GM12878 (cell line): ENCODE results near the gene TP73. TPM values are rescaled to one million over a fixed set of nuclear protein-coding genes. Genes with fewer than 3 reads are reported as not detected.

Experiments used
- ATAC-seq: fragments of 200-7000 bp; cut with Tn5 transposase; 3 replicates; pipeline ENCODE4 v1.9.1; 2020; ENCODE audit warnings: mild to moderate bottlenecking, moderate library complexity
- BruUV-seq: library from RNA; stranded (reverse); fragments of 400-500 nt; replicated peaks from 2 replicates; lab custom pipeline; 2021; lab: Mats Ljungman, UMichigan
- CTCF ChIA-PET: fragments of 300-600 bp; sonication (Branson Sonifier 250); formaldehyde crosslinking; extraction: SDS; loops from one replicate; lab custom pipeline; 2021; ENCODE audit warnings: inconsistent platforms; lab: Yijun Ruan, JAX
- POLR2A ChIA-PET: fragments of 350-600 bp; formaldehyde crosslinking; extraction: SDS; loops from one replicate; lab custom pipeline; 2021; ENCODE audit warnings: inconsistent platforms; lab: Charles Lee
- RAD21 ChIA-PET: fragments of 300-600 bp; sonication (Branson Sonifier 250); formaldehyde crosslinking; loops from one replicate; lab custom pipeline; 2023; ENCODE audit warnings: antibody characterized with exemption; ENCODE audit not compliant: unreplicated experiment; lab: Charles Lee
- SMC1A ChIA-PET: fragments of 300-600 bp; sonication (Branson Sonifier 250); formaldehyde crosslinking; loops from one replicate; lab custom pipeline; 2023; ENCODE audit not compliant: unreplicated experiment, uncharacterized antibody; lab: Charles Lee
- DNase-seq: peaks from one replicate; pipeline ENCODE4 v3.0.0-alpha.2; 2011; ENCODE audit warnings: low read depth, low spot score
- FAIRE-seq: peaks from 3 replicates; lab custom pipeline; 2011; peaks lifted over from hg19 to GRCh38; lab: Jason Lieb, UNC
- H2AFZ ChIP-seq: 2 replicates; pipeline ENCODE4 v1.6.0; 2011; ENCODE audit warnings: low read depth, low read length, control low read depth; ENCODE audit not compliant: control insufficient read depth
- H3K27ac ChIP-seq: 2 replicates; pipeline ENCODE4 v1.5.1; 2011; ENCODE audit warnings: control low read depth; ENCODE audit not compliant: control insufficient read depth, insufficient read depth
- H3K27me3 ChIP-seq, 2 experiments: replicated peaks in 1 of 2; 2 replicates each; pipeline versions ENCODE4 v1.6.0 to v1.6.1; 2011; ENCODE audit warnings: low read length in 1 of 2; ENCODE audit not compliant: control insufficient read depth in 2 of 2, insufficient read depth in 2 of 2
- H3K36me3 ChIP-seq, 2 experiments: 2 replicates each; pipeline ENCODE4 v1.5.1; 2011; ENCODE audit warnings: low read length in 1 of 2; ENCODE audit not compliant: control insufficient read depth in 2 of 2, insufficient read depth in 2 of 2
- H3K4me1 ChIP-seq: 2 replicates; pipeline ENCODE4 v1.6.1; 2011; ENCODE audit warnings: mild to moderate bottlenecking, low read length, moderate library complexity, mixed read lengths; ENCODE audit not compliant: control insufficient read depth, insufficient read depth
- H3K4me2 ChIP-seq: 2 replicates; pipeline ENCODE4 v1.6.0; 2011; ENCODE audit warnings: control low read depth; ENCODE audit not compliant: control insufficient read depth, insufficient read depth
- H3K4me3 ChIP-seq: fragments of 200-600 bp; sonication (generic); 2 replicates; pipeline ENCODE4 v1.5.1; 2016
- H3K79me2 ChIP-seq: 2 replicates; pipeline ENCODE4 v1.6.0; 2011; ENCODE audit warnings: low read length; ENCODE audit not compliant: control insufficient read depth, insufficient read depth
- H3K9ac ChIP-seq: 2 replicates; pipeline ENCODE4 v1.8.0; 2011; ENCODE audit warnings: low read length, control low read depth, mixed read lengths; ENCODE audit not compliant: control insufficient read depth, insufficient read depth
- H3K9me3 ChIP-seq: replicated peaks from 3 replicates; pipeline ENCODE4 v1.5.1; 2011; ENCODE audit warnings: mild to moderate bottlenecking, low read length; ENCODE audit not compliant: control insufficient read depth, insufficient read depth
- H4K20me1 ChIP-seq: 2 replicates; pipeline ENCODE4 v1.6.0; 2011; ENCODE audit not compliant: control insufficient read depth, insufficient read depth
- ESRRA ChIP-seq: IDR thresholded peaks from 2 replicates; pipeline ENCODE4 v1.6.1; 2012; ENCODE audit warnings: mild to moderate bottlenecking, low read length, improper control_type of control experiment
- GATAD2B ChIP-seq: fragments of 450-650 bp; conservative IDR thresholded peaks from 2 replicates; pipeline ENCODE4 v1.6.1; 2017; ENCODE audit warnings: low read depth, mild to moderate bottlenecking, moderate library complexity
- MXI1 ChIP-seq: fragments of 150-350 bp; IDR thresholded peaks from 2 replicates; pipeline ENCODE4 v1.6.1; 2011; ENCODE audit warnings: low read depth, mild to moderate bottlenecking, inconsistent platforms, low read length, improper control_type of control experiment
- NFIC ChIP-seq: IDR thresholded peaks from 2 replicates; pipeline ENCODE4 v1.6.1; 2012; ENCODE audit warnings: low read depth, mild to moderate bottlenecking, inconsistent platforms, low read length, moderate library complexity
- NFYA ChIP-seq: IDR thresholded peaks from 2 replicates; pipeline ENCODE4 v1.6.1; 2011; ENCODE audit warnings: low read depth, mild to moderate bottlenecking, low read length, improper control_type of control experiment, borderline replicate concordance
- NR2C2 ChIP-seq: IDR thresholded peaks from 2 replicates; pipeline ENCODE4 v1.6.1; 2011; ENCODE audit warnings: borderline replicate concordance, low read depth; ENCODE audit not compliant: control insufficient read depth, insufficient read length
- NR2F1 ChIP-seq: fragments of 450-650 bp; conservative IDR thresholded peaks from 2 replicates; pipeline ENCODE4 v1.6.1; 2017; ENCODE audit warnings: mild to moderate bottlenecking
- POLR2A ChIP-seq: IDR thresholded peaks from 2 replicates; pipeline ENCODE4 v1.6.1; 2011; ENCODE audit warnings: low read depth, mild to moderate bottlenecking, low read length
- RAD21 ChIP-seq: IDR thresholded peaks from 2 replicates; pipeline ENCODE4 v1.6.1; 2011; ENCODE audit warnings: mild to moderate bottlenecking, low read depth, low read length, moderate library complexity; ENCODE audit not compliant: insufficient read depth
- SMC3 ChIP-seq: IDR thresholded peaks from 2 replicates; pipeline ENCODE4 v1.6.1; 2011; ENCODE audit warnings: low read length, improper control_type of control experiment, borderline replicate concordance
- TCF12 ChIP-seq: IDR thresholded peaks from 2 replicates; pipeline ENCODE4 v1.6.1; 2011; ENCODE audit warnings: low read depth, mild to moderate bottlenecking, low read length
- YY1 ChIP-seq: IDR thresholded peaks from 2 replicates; pipeline ENCODE4 v1.6.1; 2011; ENCODE audit warnings: low read depth, mild to moderate bottlenecking, low read length
- WGBS: methylation state at CpG from one replicate; pipeline ENCODE4 v1.1.6; 2016; ENCODE audit warnings: low lambda C conversion rate; ENCODE audit not compliant: insufficient replicate concordance, insufficient coverage; ENCODE audit errors: missing lambda C conversion rate; 5-methylcytosine and 5-hydroxymethylcytosine counted together
- in situ Hi-C: fragments of 300-500 bp; cut with MboI; formaldehyde crosslinking; loops from 9 replicates; pipeline ENCODE4 v1.14.3; 2018; ENCODE audit warnings: mixed read lengths
- intact Hi-C: fragments of 100-400 bp; cut with micrococcal nuclease; formaldehyde crosslinking; loops from one replicate; pipeline ENCODE4 v1.14.2; 2022; ENCODE audit not compliant: unreplicated experiment
- polyA plus RNA-seq, 11 experiments: library from polyadenylated mRNA; depleted of rRNA in 4 of 11; unstranded in 6 of 11; stranded (reverse) in 5 of 11; fragments of >200 nt; fragmentation: Nextera tagmentation in 4 of 11; fragmentation: Illumina TruSeq in 1 of 11; extraction: Ambion mirVana in 4 of 11; extraction: Trizol in 1 of 11; gene quantifications; 1 replicate in 1 of 11; 2 replicates in 10 of 11; pipeline versions ENCODE4 v1.2.1 to v1.2.3, GENCODE V29; 2011 to 2016; ENCODE audit warnings: inconsistent platforms in 2 of 11, missing spikeins in 2 of 11, low read depth in 1 of 11
- total RNA-seq, 4 experiments: library from RNA; depleted of rRNA in 3 of 4; stranded (reverse); fragments of >200 nt in 3 of 4; fragmentation: Illumina TruSeq in 1 of 4; extraction: Trizol in 1 of 4; gene quantifications; 2 replicates each; pipeline versions ENCODE4 v1.2.1 to v1.2.3, GENCODE V29; 2013 to 2021
- TF ChIP-seq, protein P1 (sequence below): fragments of 450-650 bp; IDR thresholded peaks from 2 replicates; pipeline ENCODE4 v1.6.1; 2018; ENCODE audit warnings: mild to moderate bottlenecking, low read depth, moderate library complexity; ENCODE audit not compliant: partially characterized antibody
- TF ChIP-seq, protein P2 (sequence below): fragments of 450-650 bp; IDR thresholded peaks from 2 replicates; pipeline ENCODE4 v1.6.1; 2017; ENCODE audit warnings: low read depth, mild to moderate bottlenecking, moderate library complexity

The TP73 gene
- total and polyA plus RNA-seq, 10 of the 15 experiments (the other 5 are each of a cell fraction or from before 2014, with no cell fraction given): 0.08 to 54.2 (median 14.9) TPM

DNA sequence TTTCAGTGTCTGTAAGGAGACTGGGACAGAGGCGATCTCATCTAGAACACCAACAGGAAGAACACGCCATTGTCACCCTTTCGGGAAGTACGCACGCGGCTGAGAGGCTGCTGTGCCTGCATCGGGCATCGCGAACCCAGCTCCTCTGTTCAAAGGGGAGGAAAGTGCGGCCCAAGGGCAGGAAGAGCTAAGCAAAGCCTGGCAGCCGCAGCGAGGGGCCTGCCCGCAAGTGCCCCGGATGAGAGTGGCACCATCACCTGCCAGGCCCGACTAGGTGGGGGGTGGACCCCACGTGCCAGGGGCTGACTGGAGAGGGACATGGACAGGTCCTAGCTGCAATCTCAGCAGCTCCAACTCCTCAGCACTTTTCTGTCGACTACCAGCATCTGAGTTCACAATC is 20.0 kb upstream of the TP73 start:
- intact Hi-C loops: no loop called here
- no peak overlapping the region for H3K4me3 ChIP-seq
- WGBS: 94% methylated on average over 17 of the region's 17 CpGs
- BruUV-seq: no TSS peak
- H3K4me2 ChIP-seq: no peak overlapping the region
- ChIA-PET RAD21 (no interaction called here), POLR2A (interaction anchor here (0.5 to 0.7 kb wide), 2 partner anchors 9 to 73 kb away, joined by 3 read pairs; no protein-coding TSS in a partner anchor), CTCF (interaction anchor here (1.7 kb wide), 1 partner anchor 13 kb away, joined by 5 read pairs; no protein-coding TSS in a partner anchor), SMC1A (no interaction called here)
- H2AFZ ChIP-seq: no peak overlapping the region
- ATAC-seq (no peak), DNase-seq (no peak), FAIRE-seq (no peak)
- no peaks in the 10 kb centered on the region for H3K9me3 ChIP-seq
- TF ChIP-seq GATAD2B (no peak), NFIC (no peak)
- H3K27ac ChIP-seq: no peak overlapping the region
- H4K20me1 ChIP-seq: no peaks in the 10 kb centered on the region
- no peak overlapping the region for H3K9ac ChIP-seq
- H3K36me3 ChIP-seq: peaks cover 18 to 20% of the 10 kb centered on the region in 2 experiments
- H3K27me3 ChIP-seq: no peaks in the 10 kb centered on the region
- no peaks in the 10 kb centered on the region for H3K79me2 ChIP-seq
- in situ Hi-C loops: no loop called here
- no peaks in the 10 kb centered on the region for H3K4me1 ChIP-seq

DNA sequence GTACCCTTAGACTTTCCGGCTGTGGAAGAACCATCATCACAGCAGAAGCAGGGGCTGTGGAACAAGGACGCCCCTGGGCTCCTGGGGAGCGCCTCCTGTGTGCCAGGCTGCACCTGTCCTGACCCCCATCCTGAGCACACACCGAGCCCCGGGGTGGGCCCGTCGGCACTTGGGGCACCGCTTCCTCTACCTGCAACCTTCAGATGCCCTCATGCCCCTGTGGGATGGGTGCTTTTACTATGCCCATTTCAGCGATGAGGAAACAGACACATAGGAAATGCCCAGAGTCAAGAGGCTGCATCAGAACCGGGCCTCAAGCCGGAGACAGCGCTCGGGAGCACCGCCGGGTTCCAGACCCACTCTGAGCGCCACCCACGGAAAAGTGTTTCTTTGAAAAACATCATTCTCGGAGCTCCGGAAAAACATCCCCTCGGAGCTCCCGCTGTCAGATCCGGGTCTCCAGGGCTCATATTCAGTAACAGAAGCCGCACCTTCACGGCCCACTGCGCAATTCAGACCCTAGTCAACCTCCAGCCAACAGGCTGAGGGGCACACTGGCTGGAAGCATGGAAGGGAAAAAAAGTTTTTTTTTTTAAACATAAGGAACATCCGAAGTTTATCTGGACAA is 19.5 kb upstream of the TP73 start:
- ChIA-PET POLR2A (interaction anchor here (0.5 kb wide), 1 partner anchor 74 kb away, joined by 3 read pairs; no protein-coding TSS in a partner anchor), SMC1A (no interaction called here), RAD21 (no interaction called here), CTCF (interaction anchor here (1.7 kb wide), 1 partner anchor 14 kb away, joined by 5 read pairs; no protein-coding TSS in a partner anchor)
- Histone ChIP-seq H3K27ac (no peak overlapping the region), H3K4me1 (no peaks in the 10 kb centered on the region), H2AFZ (no peak overlapping the region), H4K20me1 (no peaks in the 10 kb centered on the region), H3K79me2 (no peaks in the 10 kb centered on the region), H3K4me3 (no peak overlapping the region), H3K4me2 (no peak overlapping the region), H3K9me3 (no peaks in the 10 kb centered on the region), H3K36me3 (peaks cover 18 to 20% of the 10 kb centered on the region in 2 experiments), H3K27me3 (no peaks in the 10 kb centered on the region), H3K9ac (no peak overlapping the region)
- no peak for DNase-seq
- BruUV-seq: no TSS peak
- in situ Hi-C loops (no loop called here), intact Hi-C loops (no loop called here)
- 95% methylated on average over 26 of the region's 26 CpGs for whole genome bisulfite sequencing
- no peak for ATAC-seq
- no peak for FAIRE-seq
- TF ChIP-seq, protein P1, sequence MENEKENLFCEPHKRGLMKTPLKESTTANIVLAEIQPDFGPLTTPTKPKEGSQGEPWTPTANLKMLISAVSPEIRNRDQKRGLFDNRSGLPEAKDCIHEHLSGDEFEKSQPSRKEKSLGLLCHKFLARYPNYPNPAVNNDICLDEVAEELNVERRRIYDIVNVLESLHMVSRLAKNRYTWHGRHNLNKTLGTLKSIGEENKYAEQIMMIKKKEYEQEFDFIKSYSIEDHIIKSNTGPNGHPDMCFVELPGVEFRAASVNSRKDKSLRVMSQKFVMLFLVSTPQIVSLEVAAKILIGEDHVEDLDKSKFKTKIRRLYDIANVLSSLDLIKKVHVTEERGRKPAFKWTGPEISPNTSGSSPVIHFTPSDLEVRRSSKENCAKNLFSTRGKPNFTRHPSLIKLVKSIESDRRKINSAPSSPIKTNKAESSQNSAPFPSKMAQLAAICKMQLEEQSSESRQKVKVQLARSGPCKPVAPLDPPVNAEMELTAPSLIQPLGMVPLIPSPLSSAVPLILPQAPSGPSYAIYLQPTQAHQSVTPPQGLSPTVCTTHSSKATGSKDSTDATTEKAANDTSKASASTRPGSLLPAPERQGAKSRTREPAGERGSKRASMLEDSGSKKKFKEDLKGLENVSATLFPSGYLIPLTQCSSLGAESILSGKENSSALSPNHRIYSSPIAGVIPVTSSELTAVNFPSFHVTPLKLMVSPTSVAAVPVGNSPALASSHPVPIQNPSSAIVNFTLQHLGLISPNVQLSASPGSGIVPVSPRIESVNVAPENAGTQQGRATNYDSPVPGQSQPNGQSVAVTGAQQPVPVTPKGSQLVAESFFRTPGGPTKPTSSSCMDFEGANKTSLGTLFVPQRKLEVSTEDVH: no peak
- TF ChIP-seq POLR2A: no peak
- TF ChIP-seq, protein P2, sequence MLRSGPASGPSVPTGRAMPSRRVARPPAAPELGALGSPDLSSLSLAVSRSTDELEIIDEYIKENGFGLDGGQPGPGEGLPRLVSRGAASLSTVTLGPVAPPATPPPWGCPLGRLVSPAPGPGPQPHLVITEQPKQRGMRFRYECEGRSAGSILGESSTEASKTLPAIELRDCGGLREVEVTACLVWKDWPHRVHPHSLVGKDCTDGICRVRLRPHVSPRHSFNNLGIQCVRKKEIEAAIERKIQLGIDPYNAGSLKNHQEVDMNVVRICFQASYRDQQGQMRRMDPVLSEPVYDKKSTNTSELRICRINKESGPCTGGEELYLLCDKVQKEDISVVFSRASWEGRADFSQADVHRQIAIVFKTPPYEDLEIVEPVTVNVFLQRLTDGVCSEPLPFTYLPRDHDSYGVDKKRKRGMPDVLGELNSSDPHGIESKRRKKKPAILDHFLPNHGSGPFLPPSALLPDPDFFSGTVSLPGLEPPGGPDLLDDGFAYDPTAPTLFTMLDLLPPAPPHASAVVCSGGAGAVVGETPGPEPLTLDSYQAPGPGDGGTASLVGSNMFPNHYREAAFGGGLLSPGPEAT: no peak
- no peak for TF ChIP-seq NR2C2
- TF ChIP-seq SMC3: no peak
- TF ChIP-seq NFYA: no peak
- TF ChIP-seq MXI1: no peak
- no peak for TF ChIP-seq YY1
- no peak for TF ChIP-seq NR2F1
- no peak for TF ChIP-seq TCF12
- TF ChIP-seq ESRRA: no peak
- no peak for TF ChIP-seq RAD21
